ENCODE results near the gene KRT71. TPM values are rescaled to one million over a fixed set of nuclear protein-coding genes. Genes with fewer than 3 reads are reported as not detected.

KRT71 gene
- total RNA-seq, 1 experiment from 2014 or later: not detected

DNA sequence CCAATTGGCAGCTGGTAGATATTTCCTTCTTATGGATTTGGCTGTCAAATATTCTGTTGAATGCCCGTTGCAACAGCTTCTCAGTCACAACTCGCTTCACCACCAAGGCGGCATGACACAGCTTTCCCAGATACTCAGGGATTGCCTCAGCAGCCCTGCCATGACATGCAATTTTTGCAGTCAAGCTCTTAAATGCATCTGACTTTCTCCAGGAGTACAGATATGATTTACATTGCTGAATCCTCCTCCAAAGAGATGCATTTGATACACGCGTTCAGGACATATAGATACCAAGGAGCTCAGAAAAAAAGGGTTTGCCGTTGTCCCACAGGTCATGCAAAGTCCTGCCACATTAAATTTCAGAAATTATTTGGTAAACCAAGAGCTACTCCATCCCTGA is 39.2 kb downstream of the KRT71 start:
- Histone ChIP-seq H3K9me3 (ENCODE audit: control insufficient read depth, insufficient read depth, low read depth, low read length) (peaks cover 4% of the 10 kb centered on the region; the same call in 1 of the 2 replicates), H3K4me3 (ENCODE audit: low read depth in 2 of 2, low read length in 2 of 2) (no peak overlapping the region), H3K4me1 (ENCODE audit: control insufficient read depth, insufficient read depth, low read length) (no peaks in the 10 kb centered on the region), H3K36me3 (ENCODE audit: control insufficient read depth, insufficient read depth, low read length) (no peaks in the 10 kb centered on the region), H3K27ac (ENCODE audit: low read length) (no peak overlapping the region), H3K27me3 (ENCODE audit: control insufficient read depth, insufficient read depth, low read length) (0 out of 2 replicates have a peak, but pooled peaks cover 1% of the 10 kb centered on the region)
- DNase-seq (ENCODE audit: low read depth, low spot score): no peak
- TF ChIP-seq, protein P1, sequence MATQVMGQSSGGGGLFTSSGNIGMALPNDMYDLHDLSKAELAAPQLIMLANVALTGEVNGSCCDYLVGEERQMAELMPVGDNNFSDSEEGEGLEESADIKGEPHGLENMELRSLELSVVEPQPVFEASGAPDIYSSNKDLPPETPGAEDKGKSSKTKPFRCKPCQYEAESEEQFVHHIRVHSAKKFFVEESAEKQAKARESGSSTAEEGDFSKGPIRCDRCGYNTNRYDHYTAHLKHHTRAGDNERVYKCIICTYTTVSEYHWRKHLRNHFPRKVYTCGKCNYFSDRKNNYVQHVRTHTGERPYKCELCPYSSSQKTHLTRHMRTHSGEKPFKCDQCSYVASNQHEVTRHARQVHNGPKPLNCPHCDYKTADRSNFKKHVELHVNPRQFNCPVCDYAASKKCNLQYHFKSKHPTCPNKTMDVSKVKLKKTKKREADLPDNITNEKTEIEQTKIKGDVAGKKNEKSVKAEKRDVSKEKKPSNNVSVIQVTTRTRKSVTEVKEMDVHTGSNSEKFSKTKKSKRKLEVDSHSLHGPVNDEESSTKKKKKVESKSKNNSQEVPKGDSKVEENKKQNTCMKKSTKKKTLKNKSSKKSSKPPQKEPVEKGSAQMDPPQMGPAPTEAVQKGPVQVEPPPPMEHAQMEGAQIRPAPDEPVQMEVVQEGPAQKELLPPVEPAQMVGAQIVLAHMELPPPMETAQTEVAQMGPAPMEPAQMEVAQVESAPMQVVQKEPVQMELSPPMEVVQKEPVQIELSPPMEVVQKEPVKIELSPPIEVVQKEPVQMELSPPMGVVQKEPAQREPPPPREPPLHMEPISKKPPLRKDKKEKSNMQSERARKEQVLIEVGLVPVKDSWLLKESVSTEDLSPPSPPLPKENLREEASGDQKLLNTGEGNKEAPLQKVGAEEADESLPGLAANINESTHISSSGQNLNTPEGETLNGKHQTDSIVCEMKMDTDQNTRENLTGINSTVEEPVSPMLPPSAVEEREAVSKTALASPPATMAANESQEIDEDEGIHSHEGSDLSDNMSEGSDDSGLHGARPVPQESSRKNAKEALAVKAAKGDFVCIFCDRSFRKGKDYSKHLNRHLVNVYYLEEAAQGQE (IDR thresholded peaks at IDR 0.05; ENCODE audit: insufficient read depth in 1 of 2, low read depth in 2 of 2, low read length in 1 of 2): no peak
- TF ChIP-seq SIN3A (IDR thresholded peaks at IDR 0.05; ENCODE audit: borderline replicate concordance, insufficient read depth, low read depth, low read length) (no peak), POLR2AphosphoS5 (IDR thresholded peaks at IDR 0.05; ENCODE audit: low read depth, low read length) (no peak), TCF7L2 (IDR thresholded peaks at IDR 0.05; ENCODE audit: low read depth, low read length) (no peak)
- TF ChIP-seq, protein P2, sequence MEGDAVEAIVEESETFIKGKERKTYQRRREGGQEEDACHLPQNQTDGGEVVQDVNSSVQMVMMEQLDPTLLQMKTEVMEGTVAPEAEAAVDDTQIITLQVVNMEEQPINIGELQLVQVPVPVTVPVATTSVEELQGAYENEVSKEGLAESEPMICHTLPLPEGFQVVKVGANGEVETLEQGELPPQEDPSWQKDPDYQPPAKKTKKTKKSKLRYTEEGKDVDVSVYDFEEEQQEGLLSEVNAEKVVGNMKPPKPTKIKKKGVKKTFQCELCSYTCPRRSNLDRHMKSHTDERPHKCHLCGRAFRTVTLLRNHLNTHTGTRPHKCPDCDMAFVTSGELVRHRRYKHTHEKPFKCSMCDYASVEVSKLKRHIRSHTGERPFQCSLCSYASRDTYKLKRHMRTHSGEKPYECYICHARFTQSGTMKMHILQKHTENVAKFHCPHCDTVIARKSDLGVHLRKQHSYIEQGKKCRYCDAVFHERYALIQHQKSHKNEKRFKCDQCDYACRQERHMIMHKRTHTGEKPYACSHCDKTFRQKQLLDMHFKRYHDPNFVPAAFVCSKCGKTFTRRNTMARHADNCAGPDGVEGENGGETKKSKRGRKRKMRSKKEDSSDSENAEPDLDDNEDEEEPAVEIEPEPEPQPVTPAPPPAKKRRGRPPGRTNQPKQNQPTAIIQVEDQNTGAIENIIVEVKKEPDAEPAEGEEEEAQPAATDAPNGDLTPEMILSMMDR (IDR thresholded peaks at IDR 0.05): no peak
- no TSS peak for BruUV-seq (replicated peaks)
- in situ Hi-C loops (cut with HindIII; ENCODE audit: low pct_unique_long_range_greater_than_20kb, low sequenced_read_pairs) (no loop called here), intact Hi-C loops (cut with micrococcal nuclease; ENCODE audit: unreplicated experiment) (no loop called here)
- no peak for ATAC-seq
- POLR2A ChIA-PET: no interaction called here
- CTCF ChIA-PET: no interaction called here

DNA sequence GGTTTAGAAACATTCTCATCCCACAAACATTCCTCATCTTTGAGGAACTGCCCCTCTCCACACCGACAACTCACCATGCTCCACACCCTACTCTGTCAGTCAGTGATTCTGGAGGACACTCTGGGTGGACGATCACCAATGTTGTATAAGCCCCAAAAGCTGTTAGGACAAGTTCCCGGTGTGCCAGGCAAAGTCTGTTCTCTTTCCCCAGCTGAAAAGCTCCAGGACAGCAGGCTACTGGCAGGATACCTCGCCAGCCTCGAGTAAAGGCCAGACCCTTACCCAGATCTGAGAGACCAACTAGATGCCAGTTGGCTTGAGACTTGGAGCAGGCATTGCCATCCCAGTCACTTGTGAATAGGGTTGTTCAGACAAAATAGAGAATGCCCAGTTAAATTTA is 44.7 kb downstream of the KRT71 start:
- no peak for TF ChIP-seq SIN3A (IDR thresholded peaks at IDR 0.05; ENCODE audit: borderline replicate concordance, insufficient read depth, low read depth, low read length)
- TF ChIP-seq, protein P1 (IDR thresholded peaks at IDR 0.05; ENCODE audit: insufficient read depth in 1 of 2, low read depth in 2 of 2, low read length in 1 of 2): no peak
- TF ChIP-seq, protein P2 (IDR thresholded peaks at IDR 0.05): no peak
- TF ChIP-seq TCF7L2 (IDR thresholded peaks at IDR 0.05; ENCODE audit: low read depth, low read length): no peak

More for the DNA sequence above, 44.7 kb downstream of the KRT71 start:
- no peak overlapping the region for H3K4me3 ChIP-seq (ENCODE audit: low read depth in 2 of 2, low read length in 2 of 2)
- DNase-seq (ENCODE audit: low read depth, low spot score) (no peak), ATAC-seq (no peak)
- H3K27me3 ChIP-seq (ENCODE audit: control insufficient read depth, insufficient read depth, low read length): peaks cover 8% of the 10 kb centered on the region
- H3K36me3 ChIP-seq (ENCODE audit: control insufficient read depth, insufficient read depth, low read length): no peaks in the 10 kb centered on the region
- H3K9me3 ChIP-seq (ENCODE audit: control insufficient read depth, insufficient read depth, low read depth, low read length): peaks cover 4% of the 10 kb centered on the region; the same call in 1 of the 2 replicates
- BruUV-seq (replicated peaks): no TSS peak
- H3K4me1 ChIP-seq (ENCODE audit: control insufficient read depth, insufficient read depth, low read length): no peaks in the 10 kb centered on the region
- intact Hi-C loops (cut with micrococcal nuclease; ENCODE audit: unreplicated experiment) (loop anchor here (5.0 kb wide), 1 partner anchor 116 kb away; no protein-coding TSS in a partner anchor), in situ Hi-C loops (cut with HindIII; ENCODE audit: low pct_unique_long_range_greater_than_20kb, low sequenced_read_pairs) (no loop called here)
- no peak overlapping the region for H3K27ac ChIP-seq (ENCODE audit: low read length)
- ChIA-PET CTCF (no interaction called here), POLR2A (no interaction called here)

Data from Panc1 (cell line).